Measurements from ENCODE around the gene IQCN.
A peak's percentile ranks its signal among the peaks of the same experiment; 100 is the strongest.
"Not testable (repeated sequence)": the region's sequence is repeated elsewhere in the genome, so short reads cannot be mapped to it uniquely, and the experiment has no call there.

Gene IQCN

DNA sequence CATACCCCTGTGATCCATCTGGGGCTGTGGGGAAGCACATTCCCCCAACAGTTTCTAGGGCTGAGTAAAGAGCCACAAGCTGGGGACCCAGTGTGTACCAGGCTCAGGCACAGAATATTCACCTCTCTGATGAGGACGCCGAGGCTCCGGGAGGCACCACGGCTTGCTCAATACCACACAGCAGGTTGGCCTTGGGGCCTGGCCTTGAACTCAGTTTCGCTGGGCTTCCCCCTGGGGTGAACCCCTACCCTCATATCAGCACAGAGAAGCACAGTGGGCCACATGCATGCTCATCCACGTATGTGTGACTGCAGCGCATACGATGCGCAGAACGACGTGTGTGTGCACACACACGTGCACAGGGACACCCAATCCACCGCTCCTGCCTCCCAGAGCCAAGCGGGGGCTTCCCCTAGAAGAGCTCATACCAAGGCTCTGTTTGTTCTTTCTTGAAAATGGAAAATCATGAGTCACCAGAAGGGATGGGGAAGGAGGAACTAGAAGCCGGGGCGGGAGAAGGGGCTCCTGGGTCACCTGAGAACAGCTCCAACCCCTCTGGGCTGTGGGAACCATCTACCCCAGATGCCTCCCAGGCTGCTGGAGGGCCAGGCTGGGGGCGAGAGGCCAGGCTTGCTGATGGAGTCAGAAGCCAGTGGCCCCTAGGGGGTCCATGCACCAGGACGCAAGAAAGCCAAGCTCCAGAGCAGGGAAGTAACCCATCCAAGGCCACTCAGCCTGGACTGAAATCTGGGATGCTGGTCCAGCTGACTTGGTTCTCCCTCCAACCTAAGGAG, 43.1 kb downstream of the IQCN start:
- ATAC-seq: no peak

DNA sequence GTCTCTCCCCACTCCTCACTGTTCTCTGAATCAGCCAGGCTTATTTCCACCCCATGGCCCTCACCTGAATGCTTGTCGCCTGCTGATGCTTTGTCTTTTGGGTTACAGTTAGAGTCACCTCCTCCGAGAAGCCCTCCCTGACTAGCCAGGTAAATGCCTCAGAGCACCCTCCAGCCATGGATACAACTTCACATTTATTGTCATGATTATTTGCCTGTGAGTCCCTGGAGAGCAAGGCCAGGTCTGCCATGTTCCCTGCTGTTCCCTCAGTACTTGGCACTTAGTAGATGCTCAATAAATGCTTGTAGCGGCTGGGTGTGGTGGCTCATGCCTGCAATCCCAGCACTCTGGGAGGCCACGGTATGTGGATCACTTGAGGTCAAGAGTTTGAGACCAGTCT, 44.3 kb downstream of the IQCN start:
- ATAC-seq: no peak

- ATAC-seq: no peak
Observed at GRCh38 chr19:18229474-18229873, 44.8 kb downstream of the IQCN start.

DNA sequence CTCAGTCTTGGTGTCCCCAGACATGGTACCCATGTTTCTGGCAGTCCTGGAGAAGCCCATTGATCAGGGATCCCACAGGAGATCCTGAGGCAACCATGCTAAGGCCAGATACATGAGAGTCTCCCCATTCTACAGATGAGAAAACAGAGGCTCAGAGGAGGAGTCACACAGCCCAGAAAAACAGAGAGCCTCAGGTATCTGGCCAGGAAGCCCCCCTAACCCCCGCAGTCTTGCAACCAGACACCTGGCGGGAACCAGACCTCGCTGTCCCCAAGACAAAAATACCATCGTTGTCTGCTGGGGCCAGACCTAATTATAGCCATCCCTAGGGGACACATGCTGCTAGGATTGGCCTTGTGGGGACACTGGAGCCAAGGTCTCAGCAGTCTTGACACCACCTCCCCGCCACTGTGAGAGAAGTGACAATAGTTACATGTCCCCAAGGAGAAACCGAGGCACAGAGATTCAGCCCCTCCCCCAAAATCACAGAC, 46.4 kb downstream of the IQCN start:
- ATAC-seq: no peak

DNA sequence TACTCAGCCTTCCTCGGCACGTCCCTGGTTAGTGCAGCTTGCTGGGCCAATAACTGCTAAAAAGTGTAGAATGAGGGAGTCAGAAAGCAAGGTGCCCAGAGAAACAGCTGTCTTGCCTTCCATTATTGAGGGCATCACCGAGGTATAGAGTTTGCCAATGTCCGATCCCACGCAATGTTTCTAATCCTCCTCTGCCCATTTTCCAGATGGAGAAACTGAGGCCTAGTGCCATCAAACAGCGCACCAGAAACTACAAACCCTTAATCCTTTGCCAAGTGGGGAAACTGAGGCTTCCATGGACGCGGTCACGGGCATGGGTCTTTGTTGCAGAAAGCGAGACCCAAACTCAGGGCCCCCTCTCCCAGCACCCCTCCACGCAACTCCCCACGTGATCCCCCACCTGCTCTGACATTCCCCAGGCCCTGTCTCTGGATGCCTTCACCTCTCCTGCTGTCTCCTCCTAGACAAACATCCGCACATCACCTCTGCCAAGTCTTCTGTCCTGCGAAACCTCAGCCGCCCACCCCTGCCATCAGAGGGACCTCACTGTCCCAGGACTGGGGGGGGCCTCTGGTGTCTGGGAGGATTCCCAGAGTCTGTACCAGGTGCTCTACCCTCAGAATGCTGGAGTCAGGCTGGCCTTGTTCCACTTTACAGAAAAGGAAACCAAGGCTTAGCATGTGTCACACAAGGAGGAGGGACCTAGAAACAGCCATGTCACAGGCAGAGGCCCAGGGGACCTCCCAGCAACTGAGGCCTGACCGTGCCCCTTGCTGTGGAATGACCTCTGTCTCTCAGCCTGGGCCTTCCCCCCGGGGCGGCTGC, 47.1 kb downstream of the IQCN start:
- no peak for ATAC-seq

DNA sequence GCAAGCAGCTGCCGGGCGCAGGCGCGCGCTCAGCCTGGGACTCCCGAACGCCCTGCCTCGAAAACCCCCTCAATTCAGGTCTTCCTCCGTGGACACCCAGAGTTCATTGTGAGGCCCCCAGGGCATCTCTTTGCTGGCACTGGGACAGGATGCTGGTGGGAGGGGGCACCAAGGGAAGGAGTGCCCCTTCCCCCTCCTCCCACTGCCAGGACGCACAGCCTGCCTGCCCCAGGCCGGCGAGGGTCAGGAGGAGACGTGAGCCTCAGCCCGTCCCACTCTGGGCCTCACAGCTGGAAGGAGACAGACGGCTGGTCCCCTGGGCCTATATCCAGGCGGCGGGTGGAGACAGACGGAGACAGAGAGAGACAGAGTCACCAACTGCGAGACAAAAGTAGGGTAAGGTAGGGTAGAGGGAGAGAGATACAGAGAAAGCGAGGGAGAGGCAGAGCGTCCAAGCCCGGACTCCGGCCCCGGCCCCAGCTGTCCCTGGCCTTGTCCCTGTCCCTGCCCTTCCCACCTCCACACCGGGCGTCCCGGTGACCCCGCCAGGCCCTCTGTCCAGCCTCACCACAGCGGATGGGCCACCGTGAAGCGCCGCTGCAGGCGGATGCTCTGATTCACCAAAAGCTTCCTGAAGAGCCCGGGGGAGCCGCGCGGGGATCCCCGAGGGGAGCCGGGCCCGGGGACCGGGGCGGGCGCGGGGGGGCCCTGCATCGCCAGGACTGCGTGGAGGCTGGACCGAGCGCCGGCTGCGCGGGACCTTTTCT, 48.4 kb downstream of the IQCN start, which contains the start of gene PDE4C:
TSS of gene PDE4C (minus strand) at position 737 of the 767 bp plus-strand sequence. CDS start at position 714, 23 bp downstream.
- no peak for ATAC-seq

DNA sequence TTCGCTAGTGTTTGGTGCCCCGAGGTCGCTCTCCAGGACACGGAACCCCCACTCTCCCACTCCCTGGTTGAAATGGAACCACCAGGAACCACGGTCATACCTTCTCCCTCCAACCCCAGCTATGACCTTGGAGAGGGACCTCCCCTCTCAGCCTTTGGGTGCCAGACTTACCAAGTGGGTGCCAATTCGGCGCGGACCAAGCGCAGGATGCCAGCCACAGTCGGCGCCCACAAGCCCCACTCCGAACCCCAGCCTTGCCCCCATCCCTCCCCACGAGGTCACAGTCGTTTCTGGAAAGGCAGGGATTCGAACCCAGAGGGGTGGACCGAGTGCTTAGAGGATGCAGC, 48.9 kb downstream of the IQCN start:
- no peak for ATAC-seq

DNA sequence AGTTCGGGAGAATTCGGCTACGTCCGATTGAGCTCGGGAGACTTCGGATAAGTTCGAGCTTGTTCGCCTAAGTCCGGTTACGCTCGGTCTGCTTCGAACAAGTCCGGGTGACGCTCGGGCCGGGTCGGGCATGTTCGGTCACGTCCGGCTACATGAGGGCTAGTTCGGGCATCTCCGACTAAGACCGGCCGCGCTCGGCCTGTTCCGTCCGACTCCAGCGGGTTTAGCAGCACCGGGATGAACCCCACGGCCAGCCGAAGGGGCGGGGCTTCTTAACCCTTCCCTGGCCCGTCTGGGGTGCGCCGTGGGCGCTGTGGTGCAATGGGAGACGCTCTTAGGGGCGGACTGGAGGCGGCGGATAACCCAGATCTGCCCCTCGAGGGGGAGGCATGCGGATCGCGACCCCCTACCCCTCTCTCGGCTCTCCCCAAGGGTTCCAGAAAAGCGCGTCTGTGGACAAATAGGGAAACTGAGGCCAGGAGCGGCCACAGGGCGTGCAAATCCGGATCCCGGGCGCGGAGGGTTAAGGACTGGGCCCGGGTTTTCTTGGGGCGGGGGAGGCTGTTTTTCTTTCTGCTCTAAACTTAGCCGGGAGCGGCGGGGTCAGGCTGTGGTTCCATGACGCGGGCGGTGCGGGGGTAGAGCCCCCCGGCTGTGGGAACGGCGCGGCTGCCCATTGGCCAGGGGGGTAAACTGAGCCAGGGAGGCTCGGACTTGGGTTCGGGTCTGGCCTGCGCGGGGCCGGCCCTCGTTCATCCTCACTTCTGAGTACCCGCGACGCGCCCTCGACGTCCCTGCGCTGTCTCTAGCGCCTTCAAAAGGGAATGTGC, 49.5 kb downstream of the IQCN start:
- ATAC-seq: peak; percentile 96 to 98

DNA sequence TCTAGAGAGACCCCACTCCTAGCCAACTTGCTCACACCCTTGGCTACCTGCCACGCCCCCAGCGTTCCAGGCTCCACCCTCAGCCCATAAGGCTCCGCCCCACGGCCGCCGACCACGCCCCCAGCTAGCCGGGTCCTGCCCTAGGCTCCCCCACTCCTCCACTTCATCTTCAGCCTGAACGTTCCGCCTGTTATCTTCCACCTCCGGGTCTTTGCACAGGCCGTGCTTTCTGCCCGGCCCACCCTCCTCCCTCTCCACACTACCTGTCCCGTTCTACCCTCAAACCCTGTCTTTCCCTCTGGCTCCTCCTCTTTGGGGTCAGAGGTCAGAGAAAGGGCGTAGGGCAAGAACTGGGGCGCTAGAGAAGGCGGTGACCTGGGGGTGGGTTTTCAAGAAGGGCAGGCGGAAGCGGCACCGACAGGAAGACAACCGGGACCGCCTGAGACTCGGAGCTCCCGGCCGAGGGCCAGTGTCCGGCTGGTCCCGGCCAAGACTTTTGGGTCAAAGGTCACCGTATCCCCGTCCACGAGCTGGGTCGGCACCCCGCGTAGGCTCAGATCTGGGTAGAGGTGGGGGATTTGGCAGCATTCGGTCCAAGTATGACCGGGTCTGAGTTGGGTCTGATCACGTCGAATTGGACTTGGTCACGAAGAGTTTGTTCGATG, 50.3 kb downstream of the IQCN start:
- ATAC-seq: no peak

GRCh38 chr19:18221815-18222725, 52.2 kb downstream of the IQCN start:
- ATAC-seq: no peak

DNA sequence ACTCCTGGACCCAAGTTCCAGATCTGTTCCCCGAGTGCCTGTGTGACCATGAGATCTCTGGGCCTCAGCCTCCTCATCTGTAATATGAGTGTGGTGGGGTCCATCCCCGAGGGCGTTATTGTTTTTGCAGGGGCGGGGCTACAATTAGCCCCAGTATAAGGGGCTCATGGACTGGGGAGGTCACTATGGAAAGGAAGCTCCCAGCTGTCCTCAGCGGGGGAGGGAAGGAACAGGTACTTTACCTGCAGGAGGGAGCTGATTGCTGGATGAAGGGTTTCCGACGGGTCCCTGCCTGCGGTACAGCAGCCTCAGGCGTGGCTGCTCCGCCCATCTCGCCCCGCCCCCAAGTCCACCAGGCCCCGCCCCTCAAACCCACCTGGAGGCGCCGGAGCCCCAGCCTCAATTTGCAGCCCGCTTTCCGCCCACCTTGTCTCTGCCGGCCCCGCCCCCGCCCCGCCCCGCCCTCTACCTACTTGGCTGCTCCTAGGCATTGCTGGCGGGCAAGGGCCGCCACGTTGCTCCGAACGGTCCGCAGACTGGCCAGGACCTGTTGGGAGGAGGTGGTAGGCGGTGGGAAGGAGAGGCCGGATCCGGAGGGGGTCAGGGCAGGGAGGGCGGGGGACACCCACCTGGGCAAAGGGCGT, 53.5 kb downstream of the IQCN start:
- ATAC-seq: no peak

DNA sequence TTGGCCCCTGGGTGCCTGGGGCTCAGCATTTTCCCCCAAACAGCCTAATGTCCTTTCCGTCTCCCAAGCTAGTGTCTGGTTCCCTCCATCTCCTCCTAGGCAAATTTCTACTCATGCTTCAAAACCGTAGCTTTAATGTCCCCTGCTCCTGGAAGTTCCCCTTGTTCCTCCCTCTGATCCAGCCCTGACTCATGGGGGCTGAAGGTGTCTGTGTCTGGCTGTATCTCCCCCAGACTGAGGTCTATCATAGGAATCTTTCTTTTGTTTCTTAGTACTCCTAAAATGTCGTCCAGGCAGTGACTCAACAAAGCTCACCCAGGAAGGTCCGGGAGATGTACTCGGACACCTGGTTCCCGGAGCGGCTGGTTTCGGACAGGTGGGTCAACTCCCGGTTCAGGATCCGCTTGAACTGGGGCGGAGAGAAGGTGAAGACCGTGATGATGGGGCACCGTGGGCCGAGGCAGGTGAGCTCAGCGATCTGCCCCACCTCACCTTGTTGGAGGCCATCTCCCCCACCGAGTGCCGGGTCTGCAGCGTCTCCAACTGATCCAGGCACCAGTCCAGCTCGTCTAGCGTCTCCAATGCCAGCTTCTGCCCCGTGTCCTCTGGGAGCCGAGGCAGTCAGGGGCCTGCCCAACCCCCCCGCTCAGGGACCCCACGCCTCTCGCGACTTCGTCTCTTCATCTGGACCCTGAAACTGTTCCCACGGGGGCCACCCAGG, 54.2 kb downstream of the IQCN start:
- no peak for ATAC-seq

GRCh38 chr19:18218600-18218999, 55.7 kb downstream of the IQCN start:
- no peak for ATAC-seq

DNA sequence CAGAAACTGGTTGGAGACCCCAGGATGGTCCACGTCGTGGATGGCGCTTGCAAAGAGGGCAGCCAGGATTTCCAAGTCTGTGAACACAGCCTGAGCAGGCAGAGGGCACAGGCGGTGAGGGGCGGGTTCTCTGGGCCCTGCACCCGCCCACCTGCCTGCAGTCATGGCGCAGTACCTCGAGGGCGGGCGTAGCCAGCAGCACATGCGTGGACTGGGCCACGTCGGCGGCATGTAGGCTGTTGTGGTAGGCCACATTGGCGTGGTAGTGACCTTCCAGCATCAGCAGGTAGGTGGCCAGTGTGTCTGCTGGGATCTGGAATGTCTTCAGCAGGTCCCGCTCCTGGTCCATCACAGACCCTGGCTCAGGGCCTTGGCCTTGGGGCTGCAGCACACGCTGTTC, 56.1 kb downstream of the IQCN start:
- no peak for ATAC-seq

DNA sequence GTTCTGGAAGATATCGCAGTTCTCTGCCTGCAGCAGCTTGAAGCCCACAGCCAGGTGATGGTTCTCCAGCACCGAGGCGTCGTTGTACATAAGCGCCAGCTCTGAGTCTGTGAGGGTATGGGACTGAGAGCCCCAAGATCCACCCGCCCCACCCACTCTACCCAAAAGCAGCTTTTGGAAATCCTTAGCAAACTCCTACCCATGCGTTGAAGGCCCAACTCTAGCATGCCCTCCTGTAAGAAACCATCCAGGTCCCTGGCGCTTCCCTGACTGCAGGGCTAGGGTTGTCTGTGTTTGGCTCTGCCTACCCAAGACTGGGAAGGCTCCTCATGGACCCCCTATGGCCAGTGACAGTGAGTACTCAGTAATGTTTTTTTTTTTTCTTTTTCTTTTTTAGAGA, 57.5 kb downstream of the IQCN start:
- ATAC-seq: no peak

DNA sequence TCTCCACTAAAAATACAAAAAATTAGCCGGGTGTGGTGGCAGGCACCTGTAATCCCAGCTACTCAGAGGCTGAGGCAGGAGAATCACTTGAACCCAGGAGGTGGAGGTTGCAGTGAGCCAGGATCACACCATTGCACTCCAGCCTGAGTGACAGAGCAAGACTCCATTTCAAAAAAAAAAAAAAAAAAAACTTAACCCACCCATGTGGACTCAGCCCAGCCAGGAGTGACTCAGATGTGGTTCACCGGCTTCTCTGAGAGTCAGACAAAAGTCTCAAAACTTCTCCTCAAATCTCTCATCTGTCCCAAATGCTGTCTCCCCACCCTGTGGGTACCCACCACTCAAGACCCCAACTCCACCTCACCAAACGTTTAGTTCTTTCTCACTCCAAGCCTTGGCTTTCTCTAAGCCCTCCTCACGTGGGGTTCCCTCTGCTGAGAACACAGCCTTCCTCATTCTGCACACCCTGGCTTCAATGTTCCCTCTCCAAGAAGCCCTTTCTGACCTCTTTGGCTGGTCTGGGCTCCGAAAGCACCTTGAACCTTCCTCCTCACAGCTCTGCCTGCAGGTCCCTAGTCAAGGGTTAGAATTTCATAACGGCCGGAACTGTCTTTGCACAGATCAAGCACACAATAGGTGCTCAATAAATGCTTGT, 59.3 kb downstream of the IQCN start:
- peak; percentile 51 to 57 for ATAC-seq

DNA sequence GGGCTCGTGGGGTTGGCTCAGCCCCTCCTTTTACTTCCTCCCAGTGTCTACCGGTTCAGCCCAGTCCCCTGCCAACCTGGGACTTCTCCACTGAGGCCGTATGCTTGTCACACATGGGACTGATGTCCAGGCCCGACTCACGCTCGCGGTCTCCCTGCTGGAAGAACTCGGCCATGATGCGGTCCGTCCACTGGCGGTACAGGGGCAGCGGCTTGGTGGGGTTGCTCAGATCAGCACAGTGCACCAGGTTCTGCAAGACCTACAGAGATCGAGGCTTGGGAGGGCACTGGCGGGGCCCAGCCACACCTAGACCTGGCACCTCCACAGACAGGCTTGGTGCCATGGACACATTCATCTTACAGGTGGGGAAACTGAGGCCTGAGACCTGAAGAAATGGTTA, 62.6 kb downstream of the IQCN start:
- no peak for ATAC-seq

- not testable (repeated sequence) for ATAC-seq
Observed at GRCh38 chr19:18209912-18210311, 64.3 kb downstream of the IQCN start.

Data from activated CD4-positive, CD25-positive, alpha-beta regulatory T cell treated with anti-CD3 and anti-CD28 coated beads, Interleukin-2, amount 50 U/mL, for 24 hours (primary cell).